GM23338 (cell line): ENCODE results near the gene FYCO1. TPM values are rescaled to one million over a fixed set of nuclear protein-coding genes. Genes with fewer than 3 reads are reported as not detected.

Source experiments
- ATAC-seq: fragments of 200-7000 bp; cut with Tn5 transposase; 3 replicates; pipeline ENCODE4 v1.9.1; 2020
- DNase-seq: peaks from one replicate; pipeline ENCODE4 v3.0.0-alpha.2; 2015; ENCODE audit warnings: low spot score
- H2AFZ ChIP-seq: fragments of 200-600 bp; sonication (generic); 2 replicates; pipeline ENCODE4 v1.8.0; 2016; ENCODE audit warnings: antibody characterized with exemption, mild to moderate bottlenecking, moderate library complexity
- H3F3A ChIP-seq: fragments of 200-600 bp; sonication (generic); replicated peaks from 2 replicates; pipeline ENCODE4 v1.8.0; 2017; ENCODE audit warnings: antibody characterized with exemption, mixed run types, low read depth
- H3K27ac ChIP-seq: fragments of 200-600 bp; sonication (generic); 2 replicates; pipeline ENCODE4 v1.6.1; 2016; ENCODE audit warnings: low read depth
- H3K27me3 ChIP-seq: fragments of 200-600 bp; sonication (generic); 2 replicates; pipeline ENCODE4 v1.8.0; 2016; ENCODE audit warnings: mild to moderate bottlenecking, mixed run types, moderate library complexity; ENCODE audit not compliant: insufficient read depth
- H3K36me3 ChIP-seq: fragments of 200-600 bp; sonication (generic); 2 replicates; pipeline ENCODE4 v1.8.0; 2016; ENCODE audit warnings: mild to moderate bottlenecking; ENCODE audit not compliant: insufficient read depth
- H3K4me1 ChIP-seq: fragments of 200-600 bp; sonication (generic); 2 replicates; pipeline ENCODE4 v1.8.0; 2016; ENCODE audit warnings: mild to moderate bottlenecking, moderate library complexity; ENCODE audit not compliant: insufficient read depth
- H3K4me2 ChIP-seq: fragments of 200-600 bp; sonication (generic); 2 replicates; pipeline ENCODE4 v1.7.1; 2017; ENCODE audit warnings: mixed run types
- H3K4me3 ChIP-seq: fragments of 200-600 bp; sonication (generic); 2 replicates; pipeline ENCODE4 v1.6.1; 2016; ENCODE audit warnings: mixed run types
- H3K79me2 ChIP-seq: fragments of 200-600 bp; sonication (generic); replicated peaks from 2 replicates; pipeline ENCODE4 v1.8.0; 2017; ENCODE audit warnings: mild to moderate bottlenecking; ENCODE audit not compliant: insufficient read depth
- H3K9me2 ChIP-seq: fragments of 200-600 bp; sonication (generic); 2 replicates; pipeline ENCODE4 v1.8.0; 2017; ENCODE audit not compliant: insufficient read depth
- H4K20me1 ChIP-seq: fragments of 200-600 bp; sonication (generic); replicated peaks from 2 replicates; pipeline ENCODE4 v1.8.0; 2017; ENCODE audit warnings: mild to moderate bottlenecking; ENCODE audit not compliant: insufficient read depth
- H3K27ac Mint-ChIP-seq: 2 replicates; pipeline ENCODE4 v1.8.0; 2020; ENCODE audit warnings: inconsistent platforms, mild to moderate bottlenecking, moderate library complexity, mixed read lengths
- H3K27me3 Mint-ChIP-seq: 3 replicates; pipeline ENCODE4 v1.8.0; 2022; ENCODE audit warnings: low read depth, mild to moderate bottlenecking, moderate library complexity, mixed read lengths, inconsistent platforms; ENCODE audit not compliant: insufficient read depth, poor library complexity
- H3K36me3 Mint-ChIP-seq: 3 replicates; pipeline ENCODE4 v1.8.0; 2021; ENCODE audit warnings: low read depth, mild to moderate bottlenecking, inconsistent platforms, moderate library complexity, mixed read lengths
- H3K4me1 Mint-ChIP-seq: 3 replicates; pipeline ENCODE4 v1.8.0; 2020; ENCODE audit warnings: mild to moderate bottlenecking, inconsistent platforms, mixed read lengths
- H3K4me3 Mint-ChIP-seq: 3 replicates; pipeline ENCODE4 v1.8.0; 2021; ENCODE audit warnings: moderate library complexity, mild to moderate bottlenecking, inconsistent platforms, mixed read lengths
- H3K9me3 Mint-ChIP-seq: 3 replicates; pipeline ENCODE4 v1.8.0; 2020; ENCODE audit warnings: moderate library complexity, mild to moderate bottlenecking, inconsistent platforms, mixed read lengths
- CREB1 ChIP-seq: fragments of 250-450 bp; sonication (Bioruptor Pico); IDR thresholded peaks from 2 replicates; pipeline ENCODE4 v1.5.0; 2020; ENCODE audit warnings: low read depth, mild to moderate bottlenecking, moderate library complexity
- EZH2 ChIP-seq: fragments of 200-600 bp; sonication (generic); IDR thresholded peaks from one replicate; pipeline ENCODE4 v1.8.0; 2017; ENCODE audit warnings: antibody characterized with exemption, mild to moderate bottlenecking, low read depth; ENCODE audit not compliant: unreplicated experiment
- EZH2phosphoT487 ChIP-seq: fragments of 200-600 bp; sonication (generic); IDR thresholded peaks from one replicate; pipeline ENCODE4 v1.8.1; 2018; ENCODE audit warnings: antibody characterized with exemption; ENCODE audit not compliant: unreplicated experiment
- JUNB ChIP-seq: IDR thresholded peaks from one replicate; pipeline ENCODE4 v1.6.1; 2016; ENCODE audit warnings: antibody characterized with exemption; ENCODE audit not compliant: unreplicated experiment
- NANOG ChIP-seq: IDR thresholded peaks from 2 replicates; pipeline ENCODE4 v1.6.1; 2016; ENCODE audit warnings: antibody characterized with exemption, borderline replicate concordance
- POLR2AphosphoS5 ChIP-seq: IDR thresholded peaks from 2 replicates; pipeline ENCODE4 v1.6.1; 2016; ENCODE audit warnings: antibody characterized with exemption, low read depth
- STAT1 ChIP-seq: IDR thresholded peaks from one replicate; pipeline ENCODE4 v1.6.1; 2016; ENCODE audit warnings: antibody characterized with exemption; ENCODE audit not compliant: unreplicated experiment
- ZNF114 ChIP-seq: fragments of 250-450 bp; sonication (Bioruptor Pico); IDR thresholded peaks from 2 replicates; pipeline ENCODE4 v1.5.0; 2020; ENCODE audit warnings: mild to moderate bottlenecking, moderate library complexity
- ZNF331 ChIP-seq: fragments of 250-450 bp; sonication (Bioruptor Pico); IDR thresholded peaks from 2 replicates; pipeline ENCODE4 v1.5.0; 2020; ENCODE audit warnings: low read depth, mild to moderate bottlenecking, moderate library complexity
- polyA plus RNA-seq: library from polyadenylated mRNA; unstranded; fragments of >200 nt; fragmentation: Nextera tagmentation; extraction: Ambion mirVana; gene quantifications from 2 replicates; pipeline ENCODE4 v1.2.1, GENCODE V29; 2016
- total RNA-seq: library from RNA; depleted of rRNA; stranded (reverse); fragments of >200 nt; shearing (Covaris generic); gene quantifications from 2 replicates; pipeline ENCODE4 v1.2.3, GENCODE V29; 2014
- TF ChIP-seq, protein P1 (sequence below), 2 experiments: fragments of 200-600 bp in 1 of 2; sonication (generic) in 1 of 2; conservative IDR thresholded peaks; 2 replicates each; pipeline versions ENCODE4 v1.5.1 to v1.6.1; 2016 to 2017; ENCODE audit warnings: antibody characterized with exemption in 2 of 2, low read depth in 2 of 2, mild to moderate bottlenecking in 2 of 2, moderate library complexity in 1 of 2
- TF ChIP-seq, protein P2 (sequence below): fragments of 250-450 bp; sonication (Bioruptor Pico); IDR thresholded peaks from 2 replicates; pipeline ENCODE4 v1.5.0; 2020; ENCODE audit warnings: mild to moderate bottlenecking, moderate library complexity
- TF ChIP-seq, protein P3 (sequence below): IDR thresholded peaks from one replicate; pipeline ENCODE4 v1.6.1; 2018; ENCODE audit warnings: antibody characterized with exemption; ENCODE audit not compliant: unreplicated experiment
- TF ChIP-seq, protein P4 (sequence below): IDR thresholded peaks from 2 replicates; pipeline ENCODE4 v1.6.1; 2016; ENCODE audit warnings: antibody characterized with exemption

Gene FYCO1
- total and polyA plus RNA-seq, 2 experiments from 2014 or later, result 4.5 to 17.2 TPM

DNA sequence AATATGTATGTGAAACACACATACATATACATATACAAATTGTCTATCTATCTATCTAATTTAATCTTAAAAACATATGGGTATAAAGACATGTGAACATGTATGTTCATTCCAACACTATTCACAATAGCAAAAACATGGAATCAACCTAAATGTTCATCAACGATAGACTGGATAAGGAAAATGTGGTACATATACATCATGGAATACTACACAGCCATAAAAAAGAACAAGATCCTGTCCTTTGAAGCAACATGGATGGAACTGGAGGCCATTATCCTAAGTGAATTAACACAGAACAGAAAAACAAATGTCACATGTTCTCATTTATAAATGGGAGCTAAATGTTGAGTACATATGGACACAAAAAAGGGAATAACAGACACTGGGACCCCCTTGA, 103.5 kb downstream of the FYCO1 start:
- no peaks in the 10 kb centered on the region for H3K36me3 Mint-ChIP-seq
- H3K9me2 ChIP-seq, result no peaks in the 10 kb centered on the region
- H3F3A ChIP-seq, result no peaks in the 10 kb centered on the region
- peaks cover 4% of the 10 kb centered on the region for H3K27me3 Mint-ChIP-seq
- H3K27me3 ChIP-seq, result no peaks in the 10 kb centered on the region
- H3K27ac ChIP-seq, result no peak overlapping the region
- H3K4me2 ChIP-seq, result no peak overlapping the region
- ATAC-seq (no peak), DNase-seq (no peak)
- no peaks in the 10 kb centered on the region for H3K79me2 ChIP-seq
- no peaks in the 10 kb centered on the region; the same call in 1 of the 2 replicates for H4K20me1 ChIP-seq
- no peak overlapping the region for H3K4me3 ChIP-seq
- H3K36me3 ChIP-seq, result no peaks in the 10 kb centered on the region
- no peak overlapping the region for H2AFZ ChIP-seq
- H3K4me3 Mint-ChIP-seq, result no peak overlapping the region
- TF ChIP-seq JUNB (no peak), NANOG (no peak), CREB1 (CRISPR knock-in tag) (no peak), POLR2AphosphoS5 (no peak), ZNF114 (CRISPR knock-in tag) (no peak), EZH2 (no peak), ZNF331 (CRISPR knock-in tag) (no peak), STAT1 (no peak), EZH2phosphoT487 (no peak)
- TF ChIP-seq, protein P1, sequence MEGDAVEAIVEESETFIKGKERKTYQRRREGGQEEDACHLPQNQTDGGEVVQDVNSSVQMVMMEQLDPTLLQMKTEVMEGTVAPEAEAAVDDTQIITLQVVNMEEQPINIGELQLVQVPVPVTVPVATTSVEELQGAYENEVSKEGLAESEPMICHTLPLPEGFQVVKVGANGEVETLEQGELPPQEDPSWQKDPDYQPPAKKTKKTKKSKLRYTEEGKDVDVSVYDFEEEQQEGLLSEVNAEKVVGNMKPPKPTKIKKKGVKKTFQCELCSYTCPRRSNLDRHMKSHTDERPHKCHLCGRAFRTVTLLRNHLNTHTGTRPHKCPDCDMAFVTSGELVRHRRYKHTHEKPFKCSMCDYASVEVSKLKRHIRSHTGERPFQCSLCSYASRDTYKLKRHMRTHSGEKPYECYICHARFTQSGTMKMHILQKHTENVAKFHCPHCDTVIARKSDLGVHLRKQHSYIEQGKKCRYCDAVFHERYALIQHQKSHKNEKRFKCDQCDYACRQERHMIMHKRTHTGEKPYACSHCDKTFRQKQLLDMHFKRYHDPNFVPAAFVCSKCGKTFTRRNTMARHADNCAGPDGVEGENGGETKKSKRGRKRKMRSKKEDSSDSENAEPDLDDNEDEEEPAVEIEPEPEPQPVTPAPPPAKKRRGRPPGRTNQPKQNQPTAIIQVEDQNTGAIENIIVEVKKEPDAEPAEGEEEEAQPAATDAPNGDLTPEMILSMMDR (conservative IDR thresholded peaks at IDR 0.05; ENCODE audit: low read depth in 2 of 2), result no peak
- TF ChIP-seq, protein P2, sequence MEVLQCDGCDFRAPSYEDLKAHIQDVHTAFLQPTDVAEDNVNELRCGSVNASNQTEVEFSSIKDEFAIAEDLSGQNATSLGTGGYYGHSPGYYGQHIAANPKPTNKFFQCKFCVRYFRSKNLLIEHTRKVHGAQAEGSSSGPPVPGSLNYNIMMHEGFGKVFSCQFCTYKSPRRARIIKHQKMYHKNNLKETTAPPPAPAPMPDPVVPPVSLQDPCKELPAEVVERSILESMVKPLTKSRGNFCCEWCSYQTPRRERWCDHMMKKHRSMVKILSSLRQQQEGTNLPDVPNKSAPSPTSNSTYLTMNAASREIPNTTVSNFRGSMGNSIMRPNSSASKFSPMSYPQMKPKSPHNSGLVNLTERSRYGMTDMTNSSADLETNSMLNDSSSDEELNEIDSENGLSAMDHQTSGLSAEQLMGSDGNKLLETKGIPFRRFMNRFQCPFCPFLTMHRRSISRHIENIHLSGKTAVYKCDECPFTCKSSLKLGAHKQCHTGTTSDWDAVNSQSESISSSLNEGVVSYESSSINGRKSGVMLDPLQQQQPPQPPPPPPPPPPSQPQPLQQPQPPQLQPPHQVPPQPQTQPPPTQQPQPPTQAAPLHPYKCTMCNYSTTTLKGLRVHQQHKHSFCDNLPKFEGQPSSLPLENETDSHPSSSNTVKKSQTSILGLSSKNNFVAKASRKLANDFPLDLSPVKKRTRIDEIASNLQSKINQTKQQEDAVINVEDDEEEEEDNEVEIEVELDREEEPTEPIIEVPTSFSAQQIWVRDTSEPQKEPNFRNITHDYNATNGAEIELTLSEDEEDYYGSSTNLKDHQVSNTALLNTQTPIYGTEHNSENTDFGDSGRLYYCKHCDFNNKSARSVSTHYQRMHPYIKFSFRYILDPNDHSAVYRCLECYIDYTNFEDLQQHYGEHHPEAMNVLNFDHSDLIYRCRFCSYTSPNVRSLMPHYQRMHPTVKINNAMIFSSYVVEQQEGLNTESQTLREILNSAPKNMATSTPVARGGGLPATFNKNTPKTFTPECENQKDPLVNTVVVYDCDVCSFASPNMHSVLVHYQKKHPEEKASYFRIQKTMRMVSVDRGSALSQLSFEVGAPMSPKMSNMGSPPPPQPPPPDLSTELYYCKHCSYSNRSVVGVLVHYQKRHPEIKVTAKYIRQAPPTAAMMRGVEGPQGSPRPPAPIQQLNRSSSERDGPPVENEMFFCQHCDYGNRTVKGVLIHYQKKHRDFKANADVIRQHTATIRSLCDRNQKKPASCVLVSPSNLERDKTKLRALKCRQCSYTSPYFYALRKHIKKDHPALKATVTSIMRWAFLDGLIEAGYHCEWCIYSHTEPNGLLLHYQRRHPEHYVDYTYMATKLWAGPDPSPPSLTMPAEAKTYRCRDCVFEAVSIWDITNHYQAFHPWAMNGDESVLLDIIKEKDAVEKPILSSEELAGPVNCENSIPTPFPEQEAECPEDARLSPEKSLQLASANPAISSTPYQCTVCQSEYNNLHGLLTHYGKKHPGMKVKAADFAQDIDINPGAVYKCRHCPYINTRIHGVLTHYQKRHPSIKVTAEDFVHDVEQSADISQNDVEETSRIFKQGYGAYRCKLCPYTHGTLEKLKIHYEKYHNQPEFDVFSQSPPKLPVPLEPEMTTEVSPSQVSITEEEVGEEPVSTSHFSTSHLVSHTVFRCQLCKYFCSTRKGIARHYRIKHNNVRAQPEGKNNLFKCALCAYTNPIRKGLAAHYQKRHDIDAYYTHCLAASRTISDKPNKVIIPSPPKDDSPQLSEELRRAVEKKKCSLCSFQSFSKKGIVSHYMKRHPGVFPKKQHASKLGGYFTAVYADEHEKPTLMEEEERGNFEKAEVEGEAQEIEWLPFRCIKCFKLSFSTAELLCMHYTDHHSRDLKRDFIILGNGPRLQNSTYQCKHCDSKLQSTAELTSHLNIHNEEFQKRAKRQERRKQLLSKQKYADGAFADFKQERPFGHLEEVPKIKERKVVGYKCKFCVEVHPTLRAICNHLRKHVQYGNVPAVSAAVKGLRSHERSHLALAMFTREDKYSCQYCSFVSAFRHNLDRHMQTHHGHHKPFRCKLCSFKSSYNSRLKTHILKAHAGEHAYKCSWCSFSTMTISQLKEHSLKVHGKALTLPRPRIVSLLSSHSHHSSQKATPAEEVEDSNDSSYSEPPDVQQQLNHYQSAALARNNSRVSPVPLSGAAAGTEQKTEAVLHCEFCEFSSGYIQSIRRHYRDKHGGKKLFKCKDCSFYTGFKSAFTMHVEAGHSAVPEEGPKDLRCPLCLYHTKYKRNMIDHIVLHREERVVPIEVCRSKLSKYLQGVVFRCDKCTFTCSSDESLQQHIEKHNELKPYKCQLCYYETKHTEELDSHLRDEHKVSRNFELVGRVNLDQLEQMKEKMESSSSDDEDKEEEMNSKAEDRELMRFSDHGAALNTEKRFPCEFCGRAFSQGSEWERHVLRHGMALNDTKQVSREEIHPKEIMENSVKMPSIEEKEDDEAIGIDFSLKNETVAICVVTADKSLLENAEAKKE (CRISPR knock-in tag), result no peak
- TF ChIP-seq, protein P3, sequence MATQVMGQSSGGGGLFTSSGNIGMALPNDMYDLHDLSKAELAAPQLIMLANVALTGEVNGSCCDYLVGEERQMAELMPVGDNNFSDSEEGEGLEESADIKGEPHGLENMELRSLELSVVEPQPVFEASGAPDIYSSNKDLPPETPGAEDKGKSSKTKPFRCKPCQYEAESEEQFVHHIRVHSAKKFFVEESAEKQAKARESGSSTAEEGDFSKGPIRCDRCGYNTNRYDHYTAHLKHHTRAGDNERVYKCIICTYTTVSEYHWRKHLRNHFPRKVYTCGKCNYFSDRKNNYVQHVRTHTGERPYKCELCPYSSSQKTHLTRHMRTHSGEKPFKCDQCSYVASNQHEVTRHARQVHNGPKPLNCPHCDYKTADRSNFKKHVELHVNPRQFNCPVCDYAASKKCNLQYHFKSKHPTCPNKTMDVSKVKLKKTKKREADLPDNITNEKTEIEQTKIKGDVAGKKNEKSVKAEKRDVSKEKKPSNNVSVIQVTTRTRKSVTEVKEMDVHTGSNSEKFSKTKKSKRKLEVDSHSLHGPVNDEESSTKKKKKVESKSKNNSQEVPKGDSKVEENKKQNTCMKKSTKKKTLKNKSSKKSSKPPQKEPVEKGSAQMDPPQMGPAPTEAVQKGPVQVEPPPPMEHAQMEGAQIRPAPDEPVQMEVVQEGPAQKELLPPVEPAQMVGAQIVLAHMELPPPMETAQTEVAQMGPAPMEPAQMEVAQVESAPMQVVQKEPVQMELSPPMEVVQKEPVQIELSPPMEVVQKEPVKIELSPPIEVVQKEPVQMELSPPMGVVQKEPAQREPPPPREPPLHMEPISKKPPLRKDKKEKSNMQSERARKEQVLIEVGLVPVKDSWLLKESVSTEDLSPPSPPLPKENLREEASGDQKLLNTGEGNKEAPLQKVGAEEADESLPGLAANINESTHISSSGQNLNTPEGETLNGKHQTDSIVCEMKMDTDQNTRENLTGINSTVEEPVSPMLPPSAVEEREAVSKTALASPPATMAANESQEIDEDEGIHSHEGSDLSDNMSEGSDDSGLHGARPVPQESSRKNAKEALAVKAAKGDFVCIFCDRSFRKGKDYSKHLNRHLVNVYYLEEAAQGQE, result no peak
- TF ChIP-seq, protein P4, sequence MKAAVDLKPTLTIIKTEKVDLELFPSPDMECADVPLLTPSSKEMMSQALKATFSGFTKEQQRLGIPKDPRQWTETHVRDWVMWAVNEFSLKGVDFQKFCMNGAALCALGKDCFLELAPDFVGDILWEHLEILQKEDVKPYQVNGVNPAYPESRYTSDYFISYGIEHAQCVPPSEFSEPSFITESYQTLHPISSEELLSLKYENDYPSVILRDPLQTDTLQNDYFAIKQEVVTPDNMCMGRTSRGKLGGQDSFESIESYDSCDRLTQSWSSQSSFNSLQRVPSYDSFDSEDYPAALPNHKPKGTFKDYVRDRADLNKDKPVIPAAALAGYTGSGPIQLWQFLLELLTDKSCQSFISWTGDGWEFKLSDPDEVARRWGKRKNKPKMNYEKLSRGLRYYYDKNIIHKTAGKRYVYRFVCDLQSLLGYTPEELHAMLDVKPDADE, result no peak
- H3K4me1 Mint-ChIP-seq, result peaks cover 6% of the 10 kb centered on the region; the same call in 2 of the 3 replicates
- no peaks in the 10 kb centered on the region for H3K9me3 Mint-ChIP-seq
- no peaks in the 10 kb centered on the region for H3K4me1 ChIP-seq
- no peak overlapping the region for H3K27ac Mint-ChIP-seq
